Neural cell (in vitro differentiated cells): ENCODE results near the gene SCYL1.

Source experiments
- EZH2 ChIP-seq: fragments of 200-600, 300-800 bp; shearing (Covaris generic), sonication (generic); IDR thresholded peaks from 2 replicates; pipeline ENCODE4 v1.6.1; 2014; ENCODE audit warnings: antibody characterized with exemption, low read length, borderline replicate concordance, mild to moderate bottlenecking; ENCODE audit not compliant: insufficient read depth, poor library complexity, severe bottlenecking
- POLR2AphosphoS5 ChIP-seq: IDR thresholded peaks from 2 replicates; pipeline ENCODE4 v1.6.1; 2012
- RAD21 ChIP-seq: fragments of 450-650 bp; conservative IDR thresholded peaks from 2 replicates; pipeline ENCODE4 v1.6.1; 2014; ENCODE audit warnings: antibody characterized with exemption, mild to moderate bottlenecking, moderate library complexity
- SMC3 ChIP-seq: fragments of 450-650 bp; conservative IDR thresholded peaks from 2 replicates; pipeline ENCODE4 v1.6.1; 2014; ENCODE audit warnings: antibody characterized with exemption, mild to moderate bottlenecking, moderate library complexity; ENCODE audit not compliant: poor library complexity
- TF ChIP-seq, protein P1 (sequence below): fragments of 450-650 bp; IDR thresholded peaks from 2 replicates; pipeline ENCODE4 v1.5.1; 2014; ENCODE audit warnings: antibody characterized with exemption, mild to moderate bottlenecking, moderate library complexity; ENCODE audit not compliant: poor library complexity, severe bottlenecking

DNA sequence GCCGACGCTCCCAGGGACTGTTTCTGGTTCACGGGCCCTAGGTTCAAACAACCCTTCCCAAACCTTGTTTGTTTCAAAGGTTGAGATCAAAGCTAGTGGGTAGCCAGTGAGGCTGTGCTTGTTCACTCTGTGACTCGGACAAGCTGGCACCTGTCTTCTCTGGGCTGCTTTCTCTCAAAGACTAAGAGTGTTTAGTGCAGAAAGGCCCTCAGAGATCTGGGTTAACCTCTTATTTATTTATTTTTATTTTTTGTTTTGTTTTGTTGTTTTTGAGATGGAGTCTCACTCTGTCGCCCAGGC lies 39.0 kb upstream of the SCYL1 start:
- TF ChIP-seq RAD21 (no peak), SMC3 (no peak), EZH2 (no peak), POLR2AphosphoS5 (no peak)
- TF ChIP-seq, protein P1, sequence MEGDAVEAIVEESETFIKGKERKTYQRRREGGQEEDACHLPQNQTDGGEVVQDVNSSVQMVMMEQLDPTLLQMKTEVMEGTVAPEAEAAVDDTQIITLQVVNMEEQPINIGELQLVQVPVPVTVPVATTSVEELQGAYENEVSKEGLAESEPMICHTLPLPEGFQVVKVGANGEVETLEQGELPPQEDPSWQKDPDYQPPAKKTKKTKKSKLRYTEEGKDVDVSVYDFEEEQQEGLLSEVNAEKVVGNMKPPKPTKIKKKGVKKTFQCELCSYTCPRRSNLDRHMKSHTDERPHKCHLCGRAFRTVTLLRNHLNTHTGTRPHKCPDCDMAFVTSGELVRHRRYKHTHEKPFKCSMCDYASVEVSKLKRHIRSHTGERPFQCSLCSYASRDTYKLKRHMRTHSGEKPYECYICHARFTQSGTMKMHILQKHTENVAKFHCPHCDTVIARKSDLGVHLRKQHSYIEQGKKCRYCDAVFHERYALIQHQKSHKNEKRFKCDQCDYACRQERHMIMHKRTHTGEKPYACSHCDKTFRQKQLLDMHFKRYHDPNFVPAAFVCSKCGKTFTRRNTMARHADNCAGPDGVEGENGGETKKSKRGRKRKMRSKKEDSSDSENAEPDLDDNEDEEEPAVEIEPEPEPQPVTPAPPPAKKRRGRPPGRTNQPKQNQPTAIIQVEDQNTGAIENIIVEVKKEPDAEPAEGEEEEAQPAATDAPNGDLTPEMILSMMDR: no peak
